ENCODE measurements around the gene GPR89A.
A peak's percentile ranks its signal among the peaks of the same experiment; 100 is the strongest.
"Not testable (repeated sequence)": the region's sequence is repeated elsewhere in the genome, so short reads cannot be mapped to it uniquely, and the experiment has no call there.

GRCh38 chr1:145607833-145608733 lies at the start of gene GPR89A:
- TF ChIP-seq, protein P1, sequence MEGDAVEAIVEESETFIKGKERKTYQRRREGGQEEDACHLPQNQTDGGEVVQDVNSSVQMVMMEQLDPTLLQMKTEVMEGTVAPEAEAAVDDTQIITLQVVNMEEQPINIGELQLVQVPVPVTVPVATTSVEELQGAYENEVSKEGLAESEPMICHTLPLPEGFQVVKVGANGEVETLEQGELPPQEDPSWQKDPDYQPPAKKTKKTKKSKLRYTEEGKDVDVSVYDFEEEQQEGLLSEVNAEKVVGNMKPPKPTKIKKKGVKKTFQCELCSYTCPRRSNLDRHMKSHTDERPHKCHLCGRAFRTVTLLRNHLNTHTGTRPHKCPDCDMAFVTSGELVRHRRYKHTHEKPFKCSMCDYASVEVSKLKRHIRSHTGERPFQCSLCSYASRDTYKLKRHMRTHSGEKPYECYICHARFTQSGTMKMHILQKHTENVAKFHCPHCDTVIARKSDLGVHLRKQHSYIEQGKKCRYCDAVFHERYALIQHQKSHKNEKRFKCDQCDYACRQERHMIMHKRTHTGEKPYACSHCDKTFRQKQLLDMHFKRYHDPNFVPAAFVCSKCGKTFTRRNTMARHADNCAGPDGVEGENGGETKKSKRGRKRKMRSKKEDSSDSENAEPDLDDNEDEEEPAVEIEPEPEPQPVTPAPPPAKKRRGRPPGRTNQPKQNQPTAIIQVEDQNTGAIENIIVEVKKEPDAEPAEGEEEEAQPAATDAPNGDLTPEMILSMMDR (conservative IDR thresholded peaks at IDR 0.05; ENCODE audit: low read depth in 2 of 2) = not testable (repeated sequence)
- TF ChIP-seq EZH2 (IDR thresholded peaks at IDR 0.05; ENCODE audit: low read depth, unreplicated experiment); ZNF331 (CRISPR knock-in tag; IDR thresholded peaks at IDR 0.05; ENCODE audit: low read depth); EZH2phosphoT487 (IDR thresholded peaks at IDR 0.05; ENCODE audit: unreplicated experiment); STAT1 (IDR thresholded peaks at IDR 0.05; ENCODE audit: unreplicated experiment); JUNB (IDR thresholded peaks at IDR 0.05; ENCODE audit: unreplicated experiment): not testable (repeated sequence)
- peak; percentile 88 for TF ChIP-seq POLR2AphosphoS5 (IDR thresholded peaks at IDR 0.05; ENCODE audit: low read depth)
- TF ChIP-seq CREB1 (CRISPR knock-in tag; IDR thresholded peaks at IDR 0.05; ENCODE audit: low read depth) = peak; percentile 91
- TF ChIP-seq, protein P2, sequence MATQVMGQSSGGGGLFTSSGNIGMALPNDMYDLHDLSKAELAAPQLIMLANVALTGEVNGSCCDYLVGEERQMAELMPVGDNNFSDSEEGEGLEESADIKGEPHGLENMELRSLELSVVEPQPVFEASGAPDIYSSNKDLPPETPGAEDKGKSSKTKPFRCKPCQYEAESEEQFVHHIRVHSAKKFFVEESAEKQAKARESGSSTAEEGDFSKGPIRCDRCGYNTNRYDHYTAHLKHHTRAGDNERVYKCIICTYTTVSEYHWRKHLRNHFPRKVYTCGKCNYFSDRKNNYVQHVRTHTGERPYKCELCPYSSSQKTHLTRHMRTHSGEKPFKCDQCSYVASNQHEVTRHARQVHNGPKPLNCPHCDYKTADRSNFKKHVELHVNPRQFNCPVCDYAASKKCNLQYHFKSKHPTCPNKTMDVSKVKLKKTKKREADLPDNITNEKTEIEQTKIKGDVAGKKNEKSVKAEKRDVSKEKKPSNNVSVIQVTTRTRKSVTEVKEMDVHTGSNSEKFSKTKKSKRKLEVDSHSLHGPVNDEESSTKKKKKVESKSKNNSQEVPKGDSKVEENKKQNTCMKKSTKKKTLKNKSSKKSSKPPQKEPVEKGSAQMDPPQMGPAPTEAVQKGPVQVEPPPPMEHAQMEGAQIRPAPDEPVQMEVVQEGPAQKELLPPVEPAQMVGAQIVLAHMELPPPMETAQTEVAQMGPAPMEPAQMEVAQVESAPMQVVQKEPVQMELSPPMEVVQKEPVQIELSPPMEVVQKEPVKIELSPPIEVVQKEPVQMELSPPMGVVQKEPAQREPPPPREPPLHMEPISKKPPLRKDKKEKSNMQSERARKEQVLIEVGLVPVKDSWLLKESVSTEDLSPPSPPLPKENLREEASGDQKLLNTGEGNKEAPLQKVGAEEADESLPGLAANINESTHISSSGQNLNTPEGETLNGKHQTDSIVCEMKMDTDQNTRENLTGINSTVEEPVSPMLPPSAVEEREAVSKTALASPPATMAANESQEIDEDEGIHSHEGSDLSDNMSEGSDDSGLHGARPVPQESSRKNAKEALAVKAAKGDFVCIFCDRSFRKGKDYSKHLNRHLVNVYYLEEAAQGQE (IDR thresholded peaks at IDR 0.05; ENCODE audit: unreplicated experiment) = not testable (repeated sequence)

Measured in GM23338 (cell line).